ENCODE measurements around the gene HHIPL2.

Gene HHIPL2

GRCh38 chr1:222547944-222548671 is at the start of gene HHIPL2:
TSS of gene HHIPL2 (minus strand) at chr1:222548104. CDS start at chr1:222548044, 60 bp downstream.
- no peak for DNase-seq

GRCh38 chr1:222596696-222597095 is 48.8 kb upstream of the HHIPL2 start:
- no peak for DNase-seq

DNA sequence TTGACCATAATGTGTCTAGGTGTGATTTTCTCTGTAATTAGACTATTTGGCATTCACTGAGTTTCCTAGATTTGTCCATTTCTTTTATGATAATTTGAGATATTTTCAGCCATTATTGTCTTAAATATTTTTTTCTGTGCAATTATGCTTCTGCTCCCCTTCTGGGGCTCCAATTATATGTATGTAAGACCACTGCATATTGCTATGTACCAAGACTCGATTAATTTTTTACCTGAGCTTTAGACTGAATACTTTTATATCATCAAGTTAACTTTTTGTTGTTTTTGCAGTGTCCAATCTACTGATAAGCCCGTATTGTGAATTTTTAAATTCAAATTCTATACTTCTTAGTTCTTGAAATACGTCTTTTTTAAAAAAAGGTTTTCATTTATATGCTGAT is 46.9 kb upstream of the HHIPL2 start:
- no peak for DNase-seq

- no peak for DNase-seq
Observed at GRCh38 chr1:222592171-222592570, 44.3 kb upstream of the HHIPL2 start.

DNA sequence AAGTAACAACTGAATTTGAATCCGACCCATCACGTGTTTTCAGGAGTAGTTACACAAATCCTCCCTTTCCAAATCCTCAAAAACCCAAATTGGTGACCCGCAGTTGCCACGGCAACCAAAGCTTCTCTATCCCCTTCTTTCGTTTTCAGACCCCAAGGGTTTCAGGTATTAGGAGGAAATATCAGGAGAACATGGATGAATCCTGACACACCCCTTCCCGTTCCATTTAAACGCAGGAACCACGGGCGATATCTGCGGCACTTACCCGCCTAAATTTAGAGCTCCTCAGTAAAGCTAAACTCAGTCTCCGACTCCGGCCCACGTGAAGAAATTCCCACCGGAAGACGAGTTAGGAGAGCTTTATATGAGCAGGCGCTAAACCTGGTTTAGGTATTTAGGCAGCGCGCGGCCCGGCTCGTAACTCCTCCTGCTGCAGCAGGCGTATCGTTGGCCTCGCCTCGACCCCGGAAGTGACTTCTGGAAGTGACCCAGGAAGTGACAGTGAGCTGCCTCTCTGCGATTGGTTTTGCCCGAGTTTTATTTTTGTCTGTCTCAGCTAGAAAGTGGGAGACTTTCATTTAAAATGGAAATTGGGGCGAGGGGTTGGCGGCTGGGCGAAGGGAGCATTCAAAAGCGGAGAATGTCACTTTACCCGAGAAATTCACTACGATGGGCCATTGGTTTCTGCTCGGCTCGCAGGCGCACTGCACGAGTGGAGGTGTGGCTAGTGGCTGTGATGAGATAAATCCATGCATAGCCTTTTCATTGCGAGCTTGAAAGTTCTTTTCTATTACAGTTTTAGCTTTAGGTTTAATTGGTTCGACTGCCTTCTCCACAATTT is 41.8 kb upstream of the HHIPL2 start, which contains the start of gene TAF1A:
TSS of gene TAF1A (minus strand) at position 472 of the 841 bp plus-strand sequence.
- peak; percentile 74 to 88 (median 84) for DNase-seq

DNA sequence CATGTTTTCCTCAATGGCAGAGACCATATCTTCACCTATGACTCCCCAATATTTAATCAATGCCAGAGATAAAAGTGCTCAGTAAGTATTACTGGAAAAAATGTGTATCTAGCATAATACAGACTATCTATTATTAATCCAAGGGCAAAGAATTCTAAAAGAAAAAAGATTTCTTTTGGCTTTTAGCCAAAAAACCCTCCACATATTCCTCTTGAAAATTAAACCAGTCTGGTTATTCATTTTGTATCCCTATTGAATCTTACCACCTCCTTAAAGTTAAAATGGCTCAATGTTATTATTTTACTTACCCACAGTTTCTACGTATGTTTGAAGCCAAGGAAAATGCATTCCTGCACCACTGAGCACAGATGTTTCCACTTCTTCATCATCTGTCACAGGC is 40.2 kb upstream of the HHIPL2 start:
- no peak for DNase-seq

GRCh38 chr1:222586842-222587241 is 38.9 kb upstream of the HHIPL2 start:
- no peak for DNase-seq

DNA sequence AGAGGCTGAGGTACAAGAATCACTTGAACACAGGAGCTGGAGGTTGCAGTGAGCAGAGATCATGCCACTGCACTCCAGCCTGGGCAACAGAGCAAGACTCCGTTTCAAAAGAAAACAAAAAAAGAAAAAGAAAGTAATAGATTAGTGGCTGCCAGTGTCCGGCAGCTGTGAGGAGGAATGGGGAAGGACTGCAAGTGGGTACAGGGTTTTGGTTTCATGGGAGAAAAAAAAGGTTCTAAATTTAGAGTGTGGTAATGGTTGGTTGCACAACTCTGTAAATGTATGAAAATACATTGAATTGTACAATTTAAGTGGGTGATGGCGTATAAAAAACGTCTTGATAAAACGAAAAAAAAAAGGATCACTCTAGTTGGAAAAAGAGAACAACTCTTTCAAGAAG is 35.2 kb upstream of the HHIPL2 start:
- no peak for DNase-seq

DNA sequence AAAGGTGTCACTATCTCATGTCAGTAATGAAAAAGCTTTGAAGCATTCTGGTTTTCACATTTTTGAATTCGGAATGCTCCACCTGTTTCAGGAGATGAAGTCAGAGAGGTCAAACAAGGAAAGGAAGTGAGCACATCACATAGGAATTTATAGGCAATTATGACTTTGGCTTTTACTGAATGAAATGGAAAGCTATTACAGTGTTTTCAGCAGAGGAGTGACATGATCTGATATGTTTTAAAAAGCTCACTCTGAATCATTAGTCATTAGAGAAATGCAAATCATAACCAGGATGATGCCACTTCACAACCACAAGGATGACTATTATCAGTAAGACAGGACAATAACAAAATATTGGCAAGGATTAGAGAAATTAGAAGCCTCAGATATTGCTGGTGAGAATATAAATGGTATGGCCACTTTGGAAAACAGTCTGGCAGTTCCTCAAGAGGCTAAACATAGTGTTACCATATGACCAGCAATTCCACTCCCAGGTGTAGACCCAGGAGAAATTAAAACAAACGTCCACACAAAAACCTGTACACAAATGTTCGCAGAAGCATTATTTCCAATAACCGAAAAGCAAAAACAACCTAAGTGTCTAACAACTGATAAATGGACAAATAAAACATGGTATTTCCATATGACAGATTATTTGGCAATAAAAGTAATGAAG is 34.3 kb upstream of the HHIPL2 start:
- no peak for DNase-seq

DNA sequence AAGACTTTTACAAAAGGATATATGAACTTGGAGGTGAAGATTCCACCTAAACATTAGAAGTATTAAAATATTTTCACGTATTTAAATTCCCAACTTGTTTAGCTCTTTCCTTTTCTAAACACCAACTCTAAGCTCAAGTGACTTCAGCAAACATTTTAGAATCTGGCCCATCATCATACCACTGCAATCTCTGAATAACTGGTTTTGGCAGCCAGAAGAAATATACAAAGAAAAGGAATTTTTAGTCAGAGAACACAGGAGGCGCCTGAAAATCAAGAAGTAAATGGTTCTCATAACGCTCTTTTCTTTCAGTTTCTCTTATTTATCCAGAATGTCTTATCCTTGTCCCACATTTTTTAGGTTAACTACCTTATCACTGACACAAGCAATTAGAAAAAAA is 31.4 kb upstream of the HHIPL2 start:
- DNase-seq: no peak

GRCh38 chr1:222570837-222571236 is 22.9 kb upstream of the HHIPL2 start:
- DNase-seq: no peak

DNA sequence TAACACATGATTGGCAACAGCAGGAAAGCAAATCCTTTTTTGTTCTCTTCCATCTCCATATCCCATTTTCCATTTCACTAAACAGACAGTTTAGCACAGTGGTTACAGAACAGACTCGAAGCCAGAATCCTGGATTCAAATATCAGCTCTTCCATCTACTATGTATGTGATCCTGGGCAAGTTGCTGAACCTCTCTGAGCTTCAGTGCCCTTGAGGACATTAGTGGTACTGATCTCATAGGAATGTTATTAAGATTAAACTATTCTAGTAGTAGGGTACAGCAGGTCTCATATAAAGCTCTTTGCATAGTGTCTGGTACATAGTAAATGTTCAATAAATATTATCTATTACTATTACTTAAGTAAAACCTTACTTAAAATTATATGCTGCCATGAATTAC is 13.8 kb upstream of the HHIPL2 start:
- DNase-seq: no peak

GRCh38 chr1:222557574-222557973 is 9.7 kb upstream of the HHIPL2 start:
- DNase-seq: no peak

- DNase-seq: no peak
Observed at GRCh38 chr1:222557148-222557547, 9.2 kb upstream of the HHIPL2 start.

- no peak for DNase-seq
Observed at GRCh38 chr1:222555992-222556615, 8.2 kb upstream of the HHIPL2 start.

DNA sequence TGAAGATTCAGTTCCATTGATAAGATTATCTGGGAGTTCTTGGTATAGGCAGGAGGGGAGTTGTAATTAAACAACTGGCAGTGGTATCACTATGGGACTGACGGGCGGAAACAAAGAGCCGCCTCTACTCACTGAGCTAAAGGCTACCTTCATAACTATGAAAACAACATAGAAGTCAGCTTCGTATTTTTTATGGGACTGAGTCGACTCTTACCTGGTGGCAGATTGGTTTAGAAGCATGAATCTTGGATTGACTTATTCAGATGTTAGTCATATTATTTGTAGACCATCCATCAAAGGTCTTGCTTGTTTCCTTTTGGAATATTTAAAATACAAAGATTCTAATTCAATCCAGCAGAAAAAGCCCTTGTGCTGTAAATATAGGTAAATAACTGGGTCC is 6.3 kb upstream of the HHIPL2 start:
- no peak for DNase-seq

GRCh38 chr1:222552882-222553281 is 5.0 kb upstream of the HHIPL2 start:
- no peak for DNase-seq

- DNase-seq: no peak
Observed at GRCh38 chr1:222547260-222547614, 667 bp downstream of the HHIPL2 start.

DNA sequence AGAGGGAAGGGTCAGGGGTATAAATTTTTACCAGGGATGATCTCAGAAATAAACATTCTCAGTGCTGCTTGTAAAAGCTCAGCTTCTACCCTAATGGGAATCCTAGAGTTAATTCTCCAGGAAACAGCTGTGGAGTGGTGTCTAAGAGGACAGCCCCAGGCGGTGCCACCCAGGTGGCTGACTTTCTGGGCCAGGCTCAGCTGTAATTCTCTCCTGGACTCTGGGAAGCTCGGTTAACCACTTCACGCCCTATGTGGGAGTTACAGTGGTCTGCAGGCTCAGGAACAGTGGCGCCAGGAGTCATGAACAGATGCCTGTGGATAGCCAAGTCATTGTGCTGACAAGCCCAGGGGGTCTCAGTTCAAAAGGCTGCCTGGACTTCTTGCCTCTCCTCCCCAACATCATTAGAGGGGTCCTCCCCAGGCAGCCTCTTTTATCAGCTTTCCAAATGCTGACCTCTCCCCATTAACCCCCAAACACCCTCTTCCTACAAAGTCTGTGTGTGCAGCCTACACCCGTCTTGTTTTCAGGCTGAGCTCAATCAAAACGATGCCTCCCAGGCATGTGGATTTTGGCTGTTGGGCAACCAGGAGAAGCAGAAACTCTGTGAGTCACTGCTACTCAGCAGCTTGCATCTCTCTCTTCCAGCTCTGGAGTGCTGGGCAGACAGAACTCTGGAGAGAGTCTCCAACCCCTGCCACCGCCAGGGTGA is 1.2 kb downstream of the HHIPL2 start:
- DNase-seq: no peak

- DNase-seq: no peak
Observed at GRCh38 chr1:222546091-222546490, 1.8 kb downstream of the HHIPL2 start.

- DNase-seq: no peak
Observed at GRCh38 chr1:222543817-222544216, 4.1 kb downstream of the HHIPL2 start.

DNA sequence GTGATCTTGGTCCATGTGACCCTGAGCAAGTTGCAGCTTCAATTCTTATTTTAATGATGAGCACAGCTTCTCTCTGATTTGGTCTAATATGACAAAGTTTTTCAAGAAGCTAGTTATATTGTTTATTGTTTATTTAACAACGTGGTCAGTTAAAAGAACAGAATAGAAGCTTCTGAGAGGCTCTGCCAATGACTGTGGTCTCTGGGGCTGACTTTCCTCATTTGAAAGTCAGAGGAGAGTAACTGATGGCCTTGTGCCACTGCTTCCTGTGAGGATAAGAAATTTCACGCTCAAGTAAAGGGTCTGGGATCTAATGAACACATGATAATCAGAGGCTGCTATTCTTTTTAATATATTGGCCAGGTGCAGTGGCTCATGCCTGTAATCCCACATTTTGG is 7.3 kb downstream of the HHIPL2 start:
- DNase-seq: no peak
